Heart left ventricle (tissue), 16 donors: Measurements from ENCODE around the gene TRERF1. TPM values are rescaled to one million over a fixed set of nuclear protein-coding genes. Genes with fewer than 3 reads are reported as not detected.

Experiments used
- ATAC-seq, 4 donors: fragments of 200-7000 bp; cut with Tn5 transposase; one replicate each; pipeline ENCODE4 v1.9.1; 2020 to 2022; ENCODE audit warnings: moderate library complexity in 4 of 4, mild to moderate bottlenecking in 3 of 4, moderate number of reproducible peaks in 1 of 4
- DNase-seq, 5 donors: peaks; one replicate each; pipeline ENCODE4 v3.0.0-alpha.2; 2020
- H3K27ac ChIP-seq, 12 donors: fragments of 200-600 bp; sonication (generic) in 4 of 12; one replicate each; pipeline versions ENCODE4 v1.5.0 to v1.8.0; 2016 to 2022; ENCODE audit warnings: mild to moderate bottlenecking in 2 of 12
- H3K27me3 ChIP-seq, 9 donors: fragments of 200-600 bp; sonication (generic) in 2 of 9; one replicate each; pipeline versions ENCODE4 v1.5.1 to v1.8.0; 2016 to 2022; ENCODE audit warnings: mild to moderate bottlenecking in 3 of 9
- H3K36me3 ChIP-seq, 9 donors: fragments of 200-600 bp; sonication (generic) in 2 of 9; one replicate each; pipeline versions ENCODE4 v1.5.0 to v1.8.0; 2018 to 2022; ENCODE audit warnings: mild to moderate bottlenecking in 2 of 9
- H3K4me1 ChIP-seq, 12 donors: fragments of 200-600 bp; sonication (generic) in 4 of 12; one replicate each; pipeline versions ENCODE4 v1.5.0 to v1.8.0; 2016 to 2022; ENCODE audit warnings: mild to moderate bottlenecking in 3 of 12
- H3K4me3 ChIP-seq, 12 donors: fragments of 200-600 bp; sonication (generic) in 4 of 12; one replicate each; pipeline versions ENCODE4 v1.5.0 to v1.8.0; 2017 to 2022; ENCODE audit warnings: mild to moderate bottlenecking in 9 of 12, moderate library complexity in 4 of 12
- H3K9me3 ChIP-seq, 12 donors: fragments of 200-600 bp; sonication (generic) in 4 of 12; one replicate each; pipeline versions ENCODE4 v1.5.0 to v1.8.0; 2016 to 2022; ENCODE audit warnings: mild to moderate bottlenecking in 1 of 12
- CTCF ChIP-seq, 12 donors: fragments of 200-600 bp; sonication (generic) in 4 of 12; IDR thresholded peaks; one replicate each; pipeline versions ENCODE4 v1.5.0 to v1.8.0; 2018 to 2022; ENCODE audit warnings: antibody characterized with exemption in 12 of 12, mild to moderate bottlenecking in 5 of 12
- POLR2A ChIP-seq, 2 donors: fragments of 450-650 bp; IDR thresholded peaks; one replicate each; pipeline ENCODE4 v1.6.1; 2017; ENCODE audit warnings: antibody characterized with exemption in 2 of 2, mild to moderate bottlenecking in 2 of 2, moderate library complexity in 2 of 2
- WGBS, 4 donors: extraction: QIAGEN DNeasy Blood & Tissue Kit in 2 of 4; methylation state at CpG; one replicate each; pipeline versions ENCODE4 v1.1.5 to v1.1.7; 2013 to 2018; 5-methylcytosine and 5-hydroxymethylcytosine counted together
- intact Hi-C, 10 donors: fragments of 100-400 bp; cut with DNase I; formaldehyde crosslinking; loops; one replicate each; pipeline versions ENCODE4 v1.11.1 to v1.14.2; 2022
- polyA plus RNA-seq, 2 donors: library from polyadenylated mRNA; stranded (reverse); fragments of 200-250 nt; gene quantifications; one replicate each; pipeline ENCODE4 v1.2.3, GENCODE V29; 2013
- total RNA-seq, 9 donors: library from RNA; depleted of rRNA in 2 of 9; stranded (reverse); fragments of >200 nt in 2 of 9; fragmentation: NEBNext Ultra II Directional in 3 of 9; extraction: Animal tissue kit (Norgen Biotek cat#: 25700) in 3 of 9; gene quantifications; one replicate each; pipeline versions ENCODE4 v1.1.0 to v1.2.4, GENCODE V29; 2016 to 2023
- donor health status: ischemic (EF 13 %, LVEDD 7.1; RV severe dilation, severe dysfunction).
- donor health status: healthy with polysubstance abuse.
- donor health status: DM: no; HTN: yes; CAD: no.
- donor health status: DM: no; HTN: no; CAD: no.
- donor health status: ischemic (EF 25% LVEDD 6.9; RV normal size, moderate dysfunction).
- donor health status: ischemic (EF 25% LVEDD 5.7; RV mildly dilated, moderate dysfunction).
- donor health status: healthy.
- donor health status: DM: yes; HTN: yes; CAD: no.
- donor health status: ischemic (EF 35%, LVEDD 5.7; RV mildly dilated, moderate dysfunction).
- donor health status: nonischemic (EF 11% LVEDD 7.7; RV severe dilation, severe dysfunction).
- donor health status: DM: yes; HTN: yes; CAD: no.
- donor health status: PGD.
- donor health status: ischemic (EF 29% LVEDD 5.4; RV normal size, mild dysfunction).
- donor health status: nonischemic (EF 23%, LVEDD 6.1; RV moderate dilation, normal function).

The TRERF1 gene
- total and polyA plus RNA-seq, 11 donors, result 0.53 to 4.5 (median 1.5) TPM

GRCh38 chr6:42232035-42232434 is 219.7 kb downstream of the TRERF1 start:
- no peak for DNase-seq
- Histone ChIP-seq H3K27ac (no peak overlapping the region), H3K4me3 (no peak overlapping the region), H3K36me3 (peaks cover 0 to 63% (median 21%) of the 10 kb centered on the region in 9 donors), H3K9me3 (no peaks in the 10 kb centered on the region), H3K4me1 (peaks cover 0 to 4% (median 0%) of the 10 kb centered on the region in 12 donors), H3K27me3 (no peaks in the 10 kb centered on the region)
- intact Hi-C loops, result no loop called here
- TF ChIP-seq CTCF (IDR thresholded peaks at IDR 0.05) (no peak), POLR2A (IDR thresholded peaks at IDR 0.05) (no peak)
- no peak for ATAC-seq
- 95 to 97% (median 96%) methylated on average over 3 of the region's 3 CpGs for WGBS, 4 donors

GRCh38 chr6:42230345-42231321 is 221.1 kb downstream of the TRERF1 start:
- H3K36me3 ChIP-seq, result peaks cover 0 to 58% (median 17%) of the 10 kb centered on the region in 9 donors
- no peak overlapping the region for H3K27ac ChIP-seq
- intact Hi-C loops, result no loop called here
- TF ChIP-seq POLR2A (IDR thresholded peaks at IDR 0.05) (no peak), CTCF (IDR thresholded peaks at IDR 0.05) (peak in 6 of 12 donors; percentile 12 to 26 (median 16))
- DNase-seq, result no peak
- H3K4me1 ChIP-seq, result peaks cover 0 to 8% (median 0%) of the 10 kb centered on the region in 12 donors
- H3K27me3 ChIP-seq, result no peaks in the 10 kb centered on the region
- no peak overlapping the region for H3K4me3 ChIP-seq
- H3K9me3 ChIP-seq, result no peaks in the 10 kb centered on the region
- WGBS, 4 donors, result 78 to 88% (median 82%) methylated on average over 8 of the region's 8 CpGs
- ATAC-seq, result peak in 1 of 4 donors; percentile 34

- DNase-seq (no peak), ATAC-seq (no peak)
- intact Hi-C loops, result no loop called here
- Histone ChIP-seq H3K27ac (no peak overlapping the region), H3K9me3 (no peaks in the 10 kb centered on the region), H3K27me3 (no peaks in the 10 kb centered on the region), H3K4me1 (peaks cover 0 to 11% (median 0%) of the 10 kb centered on the region in 12 donors), H3K36me3 (peaks cover 0 to 50% (median 15%) of the 10 kb centered on the region in 9 donors), H3K4me3 (no peak overlapping the region)
- no peak for TF ChIP-seq POLR2A (IDR thresholded peaks at IDR 0.05)
- no peak for TF ChIP-seq CTCF (IDR thresholded peaks at IDR 0.05)
- 75 to 93% (median 85%) methylated on average over 6 of the region's 6 CpGs for WGBS, 4 donors
Observed at GRCh38 chr6:42229506-42230119, 222.1 kb downstream of the TRERF1 start.

- no peak for TF ChIP-seq CTCF (IDR thresholded peaks at IDR 0.05)
- no peak for TF ChIP-seq POLR2A (IDR thresholded peaks at IDR 0.05)
- intact Hi-C loops, result no loop called here
- no peak overlapping the region for H3K27ac ChIP-seq
- peaks cover 0 to 50% (median 15%) of the 10 kb centered on the region in 9 donors for H3K36me3 ChIP-seq
- no peaks in the 10 kb centered on the region for H3K9me3 ChIP-seq
- H3K4me1 ChIP-seq, result peaks cover 0 to 11% (median 0%) of the 10 kb centered on the region in 12 donors
- no peaks in the 10 kb centered on the region for H3K27me3 ChIP-seq
- no peak overlapping the region for H3K4me3 ChIP-seq
- no peak for ATAC-seq
- WGBS, 4 donors, result 88 to 90% (median 89%) methylated on average over 15 of the region's 15 CpGs
- DNase-seq, result no peak
Observed at GRCh38 chr6:42228305-42228704, 223.4 kb downstream of the TRERF1 start.
